ENCODE data around the gene BCAM. TPM values are rescaled to one million over a fixed set of nuclear protein-coding genes. Genes with fewer than 3 reads are reported as not detected.
"Not testable (repeated sequence)": the region's sequence is repeated elsewhere in the genome, so short reads cannot be mapped to it uniquely, and the experiment has no call there.

Gene BCAM
- polyA plus RNA-seq, 2 of the 4 experiments (the other 2 are of a cell fraction): 18.4 to 88.1 TPM

DNA sequence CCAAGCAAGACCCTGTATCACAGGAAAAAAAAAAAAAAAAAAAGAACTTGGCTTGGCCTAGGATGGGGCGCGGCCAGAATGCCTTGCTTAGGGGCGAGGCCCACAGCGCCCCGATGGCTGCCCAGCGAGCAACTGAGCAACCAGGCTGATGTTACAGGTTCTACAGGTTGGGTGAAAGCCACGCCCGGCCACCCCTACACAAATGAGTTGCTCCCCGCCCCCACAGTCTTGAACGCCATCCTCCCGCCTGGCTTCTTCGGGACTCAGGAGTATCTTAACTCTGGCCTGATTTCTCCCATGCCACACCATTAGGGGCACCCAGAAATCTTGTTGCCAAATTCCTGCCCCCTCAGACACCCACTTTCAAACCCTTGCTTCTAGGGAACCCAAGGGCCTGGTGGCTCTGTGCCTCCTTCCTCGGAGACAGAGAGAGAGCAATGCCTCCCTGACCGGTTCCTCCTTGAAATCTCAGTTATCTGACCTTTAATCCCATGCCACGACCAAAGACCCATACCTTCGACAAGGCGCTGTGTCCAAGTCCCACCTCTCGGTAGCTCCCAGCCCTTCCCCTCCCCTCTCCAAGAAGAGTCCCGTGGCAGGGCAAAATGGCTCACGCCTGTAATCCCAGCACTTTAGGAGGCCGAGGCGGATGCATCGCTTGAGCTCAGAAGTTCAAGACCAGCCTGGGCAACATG lies 32.4 kb upstream of the BCAM start (continued):
- TF ChIP-seq, protein P1, sequence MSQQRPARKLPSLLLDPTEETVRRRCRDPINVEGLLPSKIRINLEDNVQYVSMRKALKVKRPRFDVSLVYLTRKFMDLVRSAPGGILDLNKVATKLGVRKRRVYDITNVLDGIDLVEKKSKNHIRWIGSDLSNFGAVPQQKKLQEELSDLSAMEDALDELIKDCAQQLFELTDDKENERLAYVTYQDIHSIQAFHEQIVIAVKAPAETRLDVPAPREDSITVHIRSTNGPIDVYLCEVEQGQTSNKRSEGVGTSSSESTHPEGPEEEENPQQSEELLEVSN (IDR thresholded peaks at IDR 0.05; ENCODE audit: borderline replicate concordance, low read depth): no peak
- TF ChIP-seq, protein P2, sequence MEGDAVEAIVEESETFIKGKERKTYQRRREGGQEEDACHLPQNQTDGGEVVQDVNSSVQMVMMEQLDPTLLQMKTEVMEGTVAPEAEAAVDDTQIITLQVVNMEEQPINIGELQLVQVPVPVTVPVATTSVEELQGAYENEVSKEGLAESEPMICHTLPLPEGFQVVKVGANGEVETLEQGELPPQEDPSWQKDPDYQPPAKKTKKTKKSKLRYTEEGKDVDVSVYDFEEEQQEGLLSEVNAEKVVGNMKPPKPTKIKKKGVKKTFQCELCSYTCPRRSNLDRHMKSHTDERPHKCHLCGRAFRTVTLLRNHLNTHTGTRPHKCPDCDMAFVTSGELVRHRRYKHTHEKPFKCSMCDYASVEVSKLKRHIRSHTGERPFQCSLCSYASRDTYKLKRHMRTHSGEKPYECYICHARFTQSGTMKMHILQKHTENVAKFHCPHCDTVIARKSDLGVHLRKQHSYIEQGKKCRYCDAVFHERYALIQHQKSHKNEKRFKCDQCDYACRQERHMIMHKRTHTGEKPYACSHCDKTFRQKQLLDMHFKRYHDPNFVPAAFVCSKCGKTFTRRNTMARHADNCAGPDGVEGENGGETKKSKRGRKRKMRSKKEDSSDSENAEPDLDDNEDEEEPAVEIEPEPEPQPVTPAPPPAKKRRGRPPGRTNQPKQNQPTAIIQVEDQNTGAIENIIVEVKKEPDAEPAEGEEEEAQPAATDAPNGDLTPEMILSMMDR (IDR thresholded peaks at IDR 0.05): no peak
- TF ChIP-seq JUN (IDR thresholded peaks at IDR 0.05) (no peak), RAD21 (conservative IDR thresholded peaks at IDR 0.05 in 1 of 2, IDR thresholded peaks at IDR 0.05 in 1 of 2) (no peak)

DNA sequence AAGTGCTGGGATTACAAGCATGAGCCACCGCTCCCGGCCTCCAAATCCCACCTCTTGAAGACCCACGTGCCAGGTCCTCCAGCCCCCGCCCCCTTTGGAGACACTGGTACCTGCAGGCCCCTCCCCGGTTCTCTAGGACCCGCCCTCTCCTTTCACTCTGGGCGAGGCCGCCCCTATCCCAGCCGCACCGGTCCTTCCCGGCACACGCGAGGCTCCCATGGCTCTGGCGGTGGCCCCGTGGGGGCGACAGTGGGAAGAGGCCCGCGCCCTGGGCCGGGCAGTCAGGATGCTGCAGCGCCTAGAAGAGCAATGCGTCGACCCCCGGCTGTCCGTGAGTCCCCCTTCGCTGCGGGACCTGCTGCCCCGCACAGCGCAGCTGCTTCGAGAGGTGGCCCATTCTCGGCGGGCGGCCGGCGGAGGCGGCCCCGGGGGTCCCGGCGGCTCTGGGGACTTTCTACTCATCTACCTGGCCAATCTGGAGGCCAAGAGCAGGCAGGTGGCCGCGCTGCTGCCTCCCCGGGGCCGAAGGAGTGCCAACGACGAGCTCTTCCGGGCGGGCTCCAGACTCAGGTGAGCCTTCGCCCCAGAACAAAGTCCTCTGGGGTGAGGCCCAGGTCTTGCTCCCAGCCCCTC lies 31.1 kb upstream of the BCAM start, which contains the start of gene CBLC:
Gene CBLC (plus strand): TSS at position 176 of the 633 bp plus-strand sequence. CDS start 42 bp downstream, at position 218.
- TF ChIP-seq, protein P3, sequence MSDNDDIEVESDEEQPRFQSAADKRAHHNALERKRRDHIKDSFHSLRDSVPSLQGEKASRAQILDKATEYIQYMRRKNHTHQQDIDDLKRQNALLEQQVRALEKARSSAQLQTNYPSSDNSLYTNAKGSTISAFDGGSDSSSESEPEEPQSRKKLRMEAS (IDR thresholded peaks at IDR 0.05): no peak
- TF ChIP-seq POLR2AphosphoS2 (conservative IDR thresholded peaks at IDR 0.05; ENCODE audit: low read length): no peak
- Histone ChIP-seq H3K27ac (peak within 1 kb of the TSS in 1 of 2 experiments; percentile 88; a peak in 3 of 6 replicates), H3K4me2 (no peak within 1 kb of the TSS), H3K4me3 (no peak within 1 kb of the TSS), H3K4me1 (peaks cover 33% of the 10 kb centered on the region), H3K9me3 (no peaks in the 10 kb centered on the region)
- FAIRE-seq (no peak), ATAC-seq (peak; percentile 19 to 59; a peak in 4 of 6 replicates), DNase-seq (ENCODE audit: low read depth in 1 of 2, low spot score in 1 of 2) (peak in 1 of 2 experiments; percentile 60)
- CTCF ChIA-PET: interaction anchor here (1.7 to 48.5 kb wide), 3 partner anchors 18 to 52 kb away, joined by 5 to 1899 read pairs (median 157); partner anchors contain the start of gene BCAM
- 81% methylated on average over 40 of the region's 47 CpGs for WGBS (ENCODE audit: missing lambda C conversion rate)
- POLR2A ChIA-PET: no interaction called here

DNA sequence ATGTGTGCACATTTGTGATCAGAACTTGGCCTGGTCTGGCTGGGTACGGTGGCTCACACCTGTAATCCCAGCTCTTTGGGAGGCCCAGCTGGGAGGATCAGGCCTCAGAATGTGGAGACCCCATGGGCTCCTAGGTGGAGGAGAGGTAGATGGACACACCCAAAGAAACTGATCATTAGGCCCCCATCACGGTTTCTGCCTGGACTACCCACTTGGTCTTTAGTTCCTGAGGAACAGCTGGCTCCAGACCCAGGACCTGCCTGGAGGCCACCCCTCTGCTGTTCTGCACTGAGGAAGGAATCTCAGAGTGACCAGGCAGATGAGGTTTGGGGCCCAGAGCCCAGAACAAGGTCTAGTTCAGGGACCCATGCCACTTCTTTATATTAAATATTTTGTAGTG lies 29.8 kb upstream of the BCAM start:
- WGBS (ENCODE audit: missing lambda C conversion rate): 80% methylated on average over 2 of the region's 2 CpGs
- DNase-seq (ENCODE audit: low read depth in 1 of 2, low spot score in 1 of 2) (no peak), ATAC-seq (no peak), FAIRE-seq (no peak)
- Histone ChIP-seq H3K27ac (peak overlapping the region in 1 of 2 experiments; percentile 45; a peak in 1 of 6 replicates), H3K9me3 (no peaks in the 10 kb centered on the region), H3K4me1 (peaks cover 27% of the 10 kb centered on the region), H3K4me2 (no peak overlapping the region), H3K4me3 (no peak overlapping the region)
- POLR2A ChIA-PET: no interaction called here
- CTCF ChIA-PET: interaction anchor here (0.6 to 48.5 kb wide), 9 partner anchors 6 to 202 kb away, joined by 4 to 1899 read pairs (median 64); partner anchors contain the start of genes BCAM and NECTIN2
- no peak for TF ChIP-seq RAD21 (conservative IDR thresholded peaks at IDR 0.05 in 1 of 2, IDR thresholded peaks at IDR 0.05 in 1 of 2)
- no peak for TF ChIP-seq NFE2L2 (conservative IDR thresholded peaks at IDR 0.05; ENCODE audit: low read length)
- TF ChIP-seq, protein P4, sequence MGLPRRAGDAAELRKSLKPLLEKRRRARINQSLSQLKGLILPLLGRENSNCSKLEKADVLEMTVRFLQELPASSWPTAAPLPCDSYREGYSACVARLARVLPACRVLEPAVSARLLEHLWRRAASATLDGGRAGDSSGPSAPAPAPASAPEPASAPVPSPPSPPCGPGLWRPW (IDR thresholded peaks at IDR 0.05): no peak
- no peak for TF ChIP-seq PHF8 (IDR thresholded peaks at IDR 0.05; ENCODE audit: borderline replicate concordance, low read depth)
- no peak for TF ChIP-seq POLR2AphosphoS2 (conservative IDR thresholded peaks at IDR 0.05; ENCODE audit: low read length)
- TF ChIP-seq RNF2 (IDR thresholded peaks at IDR 0.05; ENCODE audit: borderline replicate concordance, low read depth): no peak
- no peak for TF ChIP-seq HOXA7 (CRISPR knock-in tag; IDR thresholded peaks at IDR 0.05)
- no peak for TF ChIP-seq ZFP36 (IDR thresholded peaks at IDR 0.05; ENCODE audit: borderline replicate concordance, partially characterized antibody)
- no peak for TF ChIP-seq TP53 (CRISPR knock-in tag; IDR thresholded peaks at IDR 0.05)
- no peak for TF ChIP-seq EP300 (IDR thresholded peaks at IDR 0.05)
- no peak for TF ChIP-seq JUNB (IDR thresholded peaks at IDR 0.05)

DNA sequence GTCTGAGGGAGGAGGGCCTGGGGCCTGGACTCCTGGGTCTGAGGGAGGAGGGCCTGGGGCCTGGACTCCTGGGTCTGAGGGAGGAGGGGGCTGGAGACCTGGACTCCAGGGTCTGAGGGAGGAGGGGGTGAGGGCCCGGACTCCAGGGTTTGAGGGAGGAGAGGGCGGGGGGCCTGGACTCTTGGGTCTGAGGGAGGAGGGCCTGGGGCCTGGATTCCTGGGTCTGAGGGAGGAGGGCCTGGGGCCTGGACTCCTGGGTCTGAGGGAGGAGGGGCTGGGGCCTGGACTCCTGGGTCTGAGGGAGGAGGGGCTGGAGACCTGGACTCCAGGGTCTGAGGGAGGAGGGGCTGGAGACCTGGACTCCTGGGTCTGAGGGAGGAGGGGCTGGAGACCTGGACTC lies 27.2 kb upstream of the BCAM start:
- H3K9me3 ChIP-seq; ATAC-seq; H3K4me2 ChIP-seq; FAIRE-seq; H3K4me1 ChIP-seq; DNase-seq (ENCODE audit: low read depth in 1 of 2, low spot score in 1 of 2); POLR2A ChIA-PET; H3K4me3 ChIP-seq: not testable (repeated sequence)
- CTCF ChIA-PET: interaction anchor here (0.9 to 48.5 kb wide), 12 partner anchors 8 to 211 kb away, joined by 3 to 1899 read pairs (median 42); partner anchors contain the start of genes BCAM and NECTIN2
- peak overlapping the region in 1 of 2 experiments; percentile 42; a peak in 3 of 6 replicates for H3K27ac ChIP-seq
- WGBS (ENCODE audit: missing lambda C conversion rate): no CpG with 5 or more reads among the region's 2 CpGs
